Smooth muscle cell (in vitro differentiated cells): ENCODE results near the gene CYP17A1. TPM values are rescaled to one million over a fixed set of nuclear protein-coding genes. Genes with fewer than 3 reads are reported as not detected.
A peak's percentile ranks its signal among the peaks of the same experiment; 100 is the strongest.

ENCODE experiments used
- DNase-seq: peaks from one replicate; lab custom pipeline; 2025; ENCODE audit not compliant: unreplicated experiment; lab: John Stamatoyannopoulos, UW
- H2AFZ ChIP-seq: fragments of 200-600 bp; sonication (generic); 2 replicates; pipeline ENCODE4 v1.6.0; 2016; ENCODE audit warnings: antibody characterized with exemption, low read depth, mild to moderate bottlenecking
- H3F3A ChIP-seq: fragments of 200-600 bp; sonication (generic); 2 replicates; pipeline ENCODE4 v1.6.0; 2017; ENCODE audit warnings: antibody characterized with exemption, low read depth
- H3K27ac ChIP-seq: fragments of 200-600 bp; sonication (generic); 2 replicates; pipeline ENCODE4 v1.5.1; 2016; ENCODE audit warnings: low read depth, mild to moderate bottlenecking
- H3K27me3 ChIP-seq: fragments of 200-600 bp; sonication (generic); 2 replicates; pipeline ENCODE4 v1.6.1; 2016; ENCODE audit warnings: low read depth, mild to moderate bottlenecking
- H3K36me3 ChIP-seq: fragments of 200-600 bp; sonication (generic); 2 replicates; pipeline ENCODE4 v1.5.1; 2016; ENCODE audit warnings: low read depth
- H3K4me1 ChIP-seq: fragments of 200-600 bp; sonication (generic); 2 replicates; pipeline ENCODE4 v1.5.1; 2016; ENCODE audit warnings: low read depth
- H3K4me2 ChIP-seq: fragments of 200-600 bp; sonication (generic); 2 replicates; pipeline ENCODE4 v1.6.0; 2016; ENCODE audit warnings: mild to moderate bottlenecking
- H3K4me3 ChIP-seq: fragments of 200-600 bp; sonication (generic); 2 replicates; pipeline ENCODE4 v1.5.1; 2016; ENCODE audit warnings: mild to moderate bottlenecking
- H3K79me2 ChIP-seq: fragments of 200-600 bp; sonication (generic); 2 replicates; pipeline ENCODE4 v1.6.0; 2016; ENCODE audit warnings: low read depth, mild to moderate bottlenecking
- H3K9ac ChIP-seq: fragments of 200-600 bp; sonication (generic); 2 replicates; pipeline ENCODE4 v1.6.0; 2016; ENCODE audit warnings: low read depth
- H3K9me3 ChIP-seq: fragments of 200-600 bp; sonication (generic); replicated peaks from 2 replicates; pipeline ENCODE4 v1.5.1; 2016; ENCODE audit warnings: low read depth
- H4K20me1 ChIP-seq: fragments of 200-600 bp; sonication (generic); 2 replicates; pipeline ENCODE4 v1.6.0; 2016; ENCODE audit warnings: low read depth
- CTCF ChIP-seq: fragments of 200-600 bp; sonication (generic); IDR thresholded peaks from 2 replicates; pipeline ENCODE4 v1.5.1; 2017; ENCODE audit warnings: borderline replicate concordance, mild to moderate bottlenecking, antibody characterized with exemption; ENCODE audit not compliant: insufficient read depth, poor library complexity, severe bottlenecking
- WGBS: methylation state at CpG from one replicate; pipeline ENCODE4 v1.1.7; 2016; ENCODE audit warnings: low lambda C conversion rate; 5-methylcytosine and 5-hydroxymethylcytosine counted together
- polyA plus RNA-seq: library from polyadenylated mRNA; unstranded; fragments of >200 nt; fragmentation: Nextera tagmentation; extraction: Ambion mirVana; gene quantifications from 2 replicates; pipeline ENCODE4 v1.2.1, GENCODE V29; 2016
- total RNA-seq: library from RNA; depleted of rRNA; stranded (reverse); fragments of >200 nt; gene quantifications from 2 replicates; pipeline ENCODE4 v1.2.3, GENCODE V29; 2014

The CYP17A1 gene
- total and polyA plus RNA-seq, 2 experiments from 2014 or later: not detected

- WGBS: 76% methylated on average over 6 of the region's 6 CpGs
- DNase-seq: no peak
- TF ChIP-seq CTCF: no peak
- H4K20me1 ChIP-seq: peaks cover 5% of the 10 kb centered on the region
- peaks cover 1% of the 10 kb centered on the region for H3F3A ChIP-seq
- H3K9ac ChIP-seq: no peak overlapping the region
- no peaks in the 10 kb centered on the region for H3K79me2 ChIP-seq
- H3K36me3 ChIP-seq: no peaks in the 10 kb centered on the region
- peak overlapping the region; percentile 60 for H3K27ac ChIP-seq
- H3K4me2 ChIP-seq: no peak overlapping the region
- H3K4me3 ChIP-seq: no peak overlapping the region
- no peaks in the 10 kb centered on the region for H3K27me3 ChIP-seq
- no peaks in the 10 kb centered on the region for H3K4me1 ChIP-seq
- H3K9me3 ChIP-seq: no peaks in the 10 kb centered on the region
- H2AFZ ChIP-seq: no peak overlapping the region
Observed at GRCh38 chr10:102819054-102819453, 18.2 kb downstream of the CYP17A1 start.

DNA sequence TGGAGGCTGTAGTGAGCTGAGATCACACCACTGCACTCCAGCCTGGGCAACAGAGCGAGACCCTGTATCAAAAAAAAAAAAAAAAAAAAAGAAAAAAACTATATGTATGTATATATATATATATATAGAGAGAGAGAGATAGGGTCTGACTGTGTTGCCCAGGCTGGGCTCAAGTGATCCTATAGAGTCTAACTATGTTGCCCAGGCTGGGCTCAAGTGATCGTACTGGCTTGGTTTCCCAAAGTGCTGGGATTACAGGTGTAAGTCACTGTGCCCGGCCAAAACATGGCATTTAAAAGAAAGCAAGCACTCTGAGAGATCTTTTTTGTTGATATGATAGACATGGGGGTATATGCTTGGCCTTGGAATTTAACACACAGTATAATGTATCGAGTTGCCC lies 20.0 kb downstream of the CYP17A1 start:
- Histone ChIP-seq H2AFZ (no peak overlapping the region), H3K9me3 (no peaks in the 10 kb centered on the region), H3K4me2 (no peak overlapping the region), H3K79me2 (no peaks in the 10 kb centered on the region), H3K4me1 (no peaks in the 10 kb centered on the region), H3K27me3 (no peaks in the 10 kb centered on the region), H3F3A (peaks cover 8% of the 10 kb centered on the region), H3K4me3 (no peak overlapping the region), H3K9ac (no peak overlapping the region), H3K27ac (no peak overlapping the region), H4K20me1 (peaks cover 5% of the 10 kb centered on the region), H3K36me3 (no peaks in the 10 kb centered on the region)
- WGBS: 98% methylated on average over 3 of the region's 4 CpGs
- TF ChIP-seq CTCF: no peak
- DNase-seq: no peak

GRCh38 chr10:102815790-102816549 lies 21.2 kb downstream of the CYP17A1 start:
- Histone ChIP-seq H3K4me1 (no peaks in the 10 kb centered on the region), H3K4me3 (no peak overlapping the region), H3K4me2 (peak overlapping the region; percentile 28), H3F3A (peaks cover 8% of the 10 kb centered on the region), H3K9me3 (no peaks in the 10 kb centered on the region), H3K27me3 (no peaks in the 10 kb centered on the region), H2AFZ (no peak overlapping the region), H3K9ac (peak overlapping the region; percentile 31), H3K27ac (peak overlapping the region; percentile 43), H3K79me2 (no peaks in the 10 kb centered on the region), H4K20me1 (peaks cover 5% of the 10 kb centered on the region), H3K36me3 (no peaks in the 10 kb centered on the region)
- DNase-seq: no peak
- no peak for TF ChIP-seq CTCF
- WGBS: 70% methylated on average over 12 of the region's 12 CpGs
